ENCODE results near the gene ZNF320. TPM values are rescaled to one million over a fixed set of nuclear protein-coding genes. Genes with fewer than 3 reads are reported as not detected.
"Not testable (repeated sequence)": the region's sequence is repeated elsewhere in the genome, so short reads cannot be mapped to it uniquely, and the experiment has no call there.

ZNF320 gene
- total RNA-seq, 1 donor from 2014 or later: 33.5 TPM

DNA sequence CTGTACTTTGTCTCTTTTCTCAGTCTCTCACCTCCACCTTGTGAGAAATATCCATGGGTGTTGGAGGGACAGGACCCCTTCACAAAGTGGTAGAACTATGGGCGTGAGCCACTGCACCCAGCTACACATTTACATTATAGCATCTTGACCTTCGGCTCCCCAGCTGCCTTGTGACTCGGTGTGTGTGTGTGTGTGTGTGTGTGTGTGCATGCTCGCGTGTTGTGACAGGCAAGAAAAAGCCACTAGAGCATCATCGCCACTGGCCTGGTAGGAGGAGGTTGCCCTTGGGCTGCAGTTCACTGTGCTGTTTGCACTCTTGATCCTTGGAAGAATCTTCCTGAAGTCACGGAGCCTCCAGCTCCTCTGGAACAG is 39.5 kb upstream of the ZNF320 start:
- peaks cover 23% of the 10 kb centered on the region for H3K36me3 Mint-ChIP-seq
- no peak for DNase-seq (ENCODE audit: extremely low spot score, unreplicated experiment)
- peaks cover 26% of the 10 kb centered on the region for H3K4me1 Mint-ChIP-seq (ENCODE audit: unreplicated experiment)

DNA sequence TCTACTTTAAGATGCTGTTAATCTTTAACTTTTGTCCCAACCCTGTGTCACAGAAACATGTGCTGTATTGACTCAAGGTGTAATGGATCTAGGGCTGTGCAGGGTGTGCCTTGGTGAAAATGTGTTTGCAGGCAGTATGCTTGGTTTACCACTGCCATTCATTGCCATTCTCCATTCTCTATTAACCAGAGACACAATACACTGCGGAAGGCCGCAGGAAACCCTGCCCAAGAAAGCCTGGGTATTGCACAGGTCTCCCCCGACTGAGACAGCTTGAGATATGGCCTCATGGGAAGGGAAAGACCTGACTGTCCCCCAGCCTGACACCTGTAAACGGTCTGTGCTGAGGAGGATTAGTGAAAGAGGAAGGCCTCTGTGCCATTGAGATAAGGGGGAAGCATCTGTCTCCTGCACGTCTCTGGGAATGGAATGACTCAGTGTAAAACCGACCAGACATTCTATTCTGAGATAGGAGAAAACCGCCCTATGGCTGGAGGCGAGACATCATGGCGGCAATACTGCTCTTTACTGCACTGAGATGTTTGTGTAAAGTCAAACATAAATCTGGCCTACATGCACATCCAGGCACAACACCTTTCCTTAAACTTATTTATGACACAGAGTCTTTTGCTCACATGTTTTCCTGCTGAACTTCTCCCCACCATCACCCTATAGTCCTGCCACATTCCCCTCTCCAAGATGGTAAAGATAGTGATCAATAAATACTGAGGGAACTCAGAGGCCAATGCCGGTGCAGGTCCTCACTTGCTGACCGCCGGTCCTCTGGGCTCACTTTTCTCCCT is 38.9 kb upstream of the ZNF320 start:
- Mint-ChIP-seq H3K4me3 (peak overlapping the region; percentile 76), H3K9me3 (peaks cover 16% of the 10 kb centered on the region), H3K4me1 (ENCODE audit: unreplicated experiment) (peaks cover 20% of the 10 kb centered on the region), H3K36me3 (peaks cover 23% of the 10 kb centered on the region), H3K27me3 (no peaks in the 10 kb centered on the region), H3K27ac (peak overlapping the region; percentile 98)
- no peak for TF ChIP-seq CTCF (conservative IDR thresholded peaks at IDR 0.05)
- no peak for DNase-seq (ENCODE audit: extremely low spot score, unreplicated experiment)

More for the DNA sequence above, 39.5 kb upstream of the ZNF320 start:
- peaks cover 16% of the 10 kb centered on the region for H3K9me3 Mint-ChIP-seq
- no peaks in the 10 kb centered on the region for H3K27me3 Mint-ChIP-seq
- no peak for TF ChIP-seq CTCF (conservative IDR thresholded peaks at IDR 0.05)
- peak overlapping the region; percentile 76 for H3K4me3 Mint-ChIP-seq
- H3K27ac Mint-ChIP-seq: peak overlapping the region; percentile 98

DNA sequence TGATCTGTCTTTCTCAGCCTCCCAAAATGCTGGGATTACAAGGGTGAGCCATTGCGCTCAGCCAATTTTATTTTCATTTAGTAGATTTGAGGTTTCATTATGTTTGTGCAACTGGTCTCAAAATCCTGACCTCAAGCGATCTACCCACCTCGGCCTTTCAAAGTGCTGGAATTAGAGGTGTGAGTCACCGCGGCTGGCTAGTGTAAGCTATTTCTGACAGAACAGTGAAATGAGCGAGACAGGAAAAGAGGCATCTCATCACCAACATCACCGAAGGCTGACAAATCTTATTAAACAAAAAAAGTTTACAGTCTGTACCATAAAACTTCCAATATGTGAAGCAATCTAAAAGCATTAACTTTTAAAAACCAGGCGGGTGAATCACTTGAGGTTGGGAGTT is 38.0 kb upstream of the ZNF320 start:
- no peaks in the 10 kb centered on the region for H3K27me3 Mint-ChIP-seq
- peaks cover 23% of the 10 kb centered on the region for H3K36me3 Mint-ChIP-seq
- DNase-seq (ENCODE audit: extremely low spot score, unreplicated experiment): no peak
- no peak overlapping the region for H3K4me3 Mint-ChIP-seq
- peak overlapping the region; percentile 98 for H3K27ac Mint-ChIP-seq
- peaks cover 17% of the 10 kb centered on the region for H3K4me1 Mint-ChIP-seq (ENCODE audit: unreplicated experiment)
- H3K9me3 Mint-ChIP-seq: peaks cover 16% of the 10 kb centered on the region
- no peak for TF ChIP-seq CTCF (conservative IDR thresholded peaks at IDR 0.05)

DNA sequence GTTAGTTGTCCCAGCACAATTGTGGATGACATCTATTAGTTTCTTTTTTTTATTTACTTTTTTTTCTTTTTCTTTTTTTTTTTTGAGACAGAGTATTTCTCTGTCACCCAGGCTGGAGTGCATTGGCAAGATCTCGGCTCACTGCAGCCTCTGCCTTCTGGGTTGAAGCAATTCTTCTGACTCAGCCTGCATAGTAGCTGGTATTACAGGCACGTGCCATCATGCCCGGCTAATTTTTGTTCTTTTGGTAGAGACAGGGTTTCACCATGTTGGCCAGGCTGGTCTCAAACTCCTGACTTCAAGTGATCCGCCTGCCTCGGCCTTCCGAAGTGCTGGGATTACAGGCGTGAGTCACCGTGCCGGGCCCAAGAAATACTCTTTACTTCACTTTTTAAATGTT is 27.2 kb upstream of the ZNF320 start:
- H3K4me3 Mint-ChIP-seq: peak overlapping the region; percentile 42

GRCh38 chr19:52923778-52924593 is 26.6 kb upstream of the ZNF320 start:
- no peaks in the 10 kb centered on the region for H3K9me3 Mint-ChIP-seq
- peak overlapping the region; percentile 92 for H3K4me3 Mint-ChIP-seq
- H3K4me1 Mint-ChIP-seq (ENCODE audit: unreplicated experiment): peaks cover 26% of the 10 kb centered on the region
- no peak for DNase-seq (ENCODE audit: extremely low spot score, unreplicated experiment)
- H3K27me3 Mint-ChIP-seq: no peaks in the 10 kb centered on the region
- H3K36me3 Mint-ChIP-seq: peaks cover 21% of the 10 kb centered on the region
- TF ChIP-seq CTCF (conservative IDR thresholded peaks at IDR 0.05): no peak
- H3K27ac Mint-ChIP-seq: peak overlapping the region; percentile 97

More for the DNA sequence above, 27.2 kb upstream of the ZNF320 start:
- peaks cover 25% of the 10 kb centered on the region for H3K36me3 Mint-ChIP-seq
- H3K27me3 Mint-ChIP-seq; H3K9me3 Mint-ChIP-seq; DNase-seq (ENCODE audit: extremely low spot score, unreplicated experiment): not testable (repeated sequence)
- peaks cover 26% of the 10 kb centered on the region for H3K4me1 Mint-ChIP-seq (ENCODE audit: unreplicated experiment)
- peak overlapping the region; percentile 79 for H3K27ac Mint-ChIP-seq
